CD4-positive, alpha-beta memory T cell (primary cell): ENCODE measurements around the gene ADGRG1. TPM values are rescaled to one million over a fixed set of nuclear protein-coding genes. Genes with fewer than 3 reads are reported as not detected.
"Not testable (repeated sequence)": the region's sequence is repeated elsewhere in the genome, so short reads cannot be mapped to it uniquely, and the experiment has no call there.

Experiments
- CTCF ChIA-PET: fragments of 350-600 bp; sonication (Branson Sonifier 250); formaldehyde crosslinking; loops from one replicate; lab custom pipeline; 2021; ENCODE audit warnings: inconsistent platforms; ENCODE audit not compliant: partially characterized antibody; lab: Charles Lee
- POLR2A ChIA-PET: fragments of 350-600 bp; sonication (Branson Sonifier 250); formaldehyde crosslinking; loops from one replicate; lab custom pipeline; 2021; ENCODE audit not compliant: partially characterized antibody; lab: Charles Lee
- DNase-seq, 5 donors: peaks; one replicate each; pipeline versions ENCODE4 v3.0.0 to v3.0.0-alpha.2; 2020 to 2022; ENCODE audit warnings: mixed read lengths in 1 of 5
- H3K27ac ChIP-seq: one replicate; pipeline ENCODE4 v1.7.0; 2013; ENCODE audit warnings: low read depth, low read length
- H3K27me3 ChIP-seq: 2 replicates; pipeline ENCODE4 v1.7.0; 2013; ENCODE audit warnings: mild to moderate bottlenecking, low read length, moderate library complexity; ENCODE audit not compliant: insufficient read depth
- H3K36me3 ChIP-seq: 2 replicates; pipeline ENCODE4 v1.7.0; 2013; ENCODE audit warnings: mild to moderate bottlenecking, low read length, moderate library complexity; ENCODE audit not compliant: insufficient read depth
- H3K4me1 ChIP-seq: 2 replicates; pipeline ENCODE4 v1.7.0; 2013; ENCODE audit warnings: mild to moderate bottlenecking, low read length, moderate library complexity; ENCODE audit not compliant: insufficient read depth
- H3K4me3 ChIP-seq, 2 donors: one replicate each; pipeline ENCODE4 v1.7.0; 2013; ENCODE audit warnings: low read length in 2 of 2, mild to moderate bottlenecking in 1 of 2
- H3K9me3 ChIP-seq, 2 donors: one replicate each; pipeline ENCODE4 v1.7.0; 2013; ENCODE audit warnings: low read length in 2 of 2, control low read depth in 1 of 2; ENCODE audit not compliant: control insufficient read depth in 1 of 2
- H3K27ac Mint-ChIP-seq, 7 donors: one replicate each; pipeline ENCODE4 v1.8.0; 2020 to 2021; ENCODE audit warnings: mixed read lengths in 7 of 7, mild to moderate bottlenecking in 6 of 7, inconsistent platforms in 3 of 7, moderate library complexity in 3 of 7
- H3K27me3 Mint-ChIP-seq, 2 donors: one replicate each; pipeline ENCODE4 v1.8.0; 2020 to 2021; ENCODE audit warnings: mixed read lengths in 2 of 2
- H3K36me3 Mint-ChIP-seq, 2 donors: one replicate each; pipeline ENCODE4 v1.8.0; 2020 to 2021; ENCODE audit warnings: mixed read lengths in 2 of 2, inconsistent platforms in 1 of 2, mild to moderate bottlenecking in 1 of 2
- H3K4me1 Mint-ChIP-seq, 4 donors: one replicate each; pipeline ENCODE4 v1.8.0; 2020 to 2021; ENCODE audit warnings: mixed read lengths in 4 of 4, mild to moderate bottlenecking in 1 of 4
- H3K4me3 Mint-ChIP-seq, 8 donors: one replicate each; pipeline ENCODE4 v1.8.0; 2020 to 2021; ENCODE audit warnings: mixed read lengths in 8 of 8, mild to moderate bottlenecking in 7 of 8, moderate library complexity in 6 of 8, inconsistent platforms in 3 of 8
- H3K9me3 Mint-ChIP-seq, 8 donors: one replicate each; pipeline ENCODE4 v1.8.0; 2020 to 2021; ENCODE audit warnings: mixed read lengths in 8 of 8, mild to moderate bottlenecking in 5 of 8, inconsistent platforms in 3 of 8, moderate library complexity in 1 of 8
- intact Hi-C: fragments of 100-400 bp; cut with micrococcal nuclease; formaldehyde crosslinking; loops from one replicate; pipeline ENCODE4 v1.15.1; 2023
- polyA plus RNA-seq, 2 donors: library from polyadenylated mRNA; unstranded; fragments of 300-500 nt; fragmentation: Illumina TruSeq; gene quantifications; one replicate each; pipeline ENCODE4 v1.2.3, GENCODE V29; 2021
- total RNA-seq, 2 experiments: library from RNA; stranded (reverse); gene quantifications; one replicate each; pipeline ENCODE4 v1.2.3, GENCODE V29; 2021

ADGRG1 gene
- total and polyA plus RNA-seq, 4 experiments from 2014 or later: 0.33 to 0.53 (median 0.41) TPM; not detected in 1

DNA sequence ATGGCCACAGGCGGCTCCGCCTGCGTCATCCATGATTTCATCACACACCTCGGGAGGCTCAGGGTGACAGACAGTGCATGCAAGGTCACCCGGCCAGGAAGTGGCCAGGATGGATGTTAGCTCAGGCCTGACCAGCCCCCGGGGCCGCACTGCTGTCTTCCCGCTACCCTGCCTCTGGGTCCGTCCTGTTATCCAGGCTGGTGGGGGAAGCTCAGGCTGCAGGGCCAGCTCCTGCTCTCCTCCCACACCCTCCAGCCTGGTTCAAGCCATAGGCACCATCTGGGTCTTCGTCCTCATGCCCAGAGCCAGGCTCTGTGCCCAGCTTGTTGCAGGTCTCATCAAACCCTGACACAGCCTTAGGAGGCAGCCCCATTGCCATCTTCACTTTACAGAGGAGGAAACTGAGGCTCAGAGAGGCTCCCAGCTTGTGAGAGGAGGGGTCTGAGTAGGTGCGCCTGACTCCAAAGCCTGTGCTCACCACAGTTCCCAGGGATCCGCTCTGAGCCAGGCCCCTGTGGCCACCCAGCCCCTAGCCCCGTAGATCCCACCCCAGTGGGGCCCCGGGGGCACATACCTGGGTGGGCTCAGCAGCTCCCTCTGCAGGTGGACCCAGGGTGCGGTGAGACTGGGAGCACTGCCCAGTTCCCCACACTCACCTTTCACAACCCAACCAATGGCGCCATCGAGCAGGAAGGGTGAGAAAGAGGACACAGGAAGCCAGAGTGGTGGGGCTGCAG lies 39.3 kb downstream of the ADGRG1 start:
- H3K27me3 Mint-ChIP-seq: peaks cover 2% of the 10 kb centered on the region in 2 donors
- no peaks in the 10 kb centered on the region for H3K9me3 Mint-ChIP-seq
- Histone ChIP-seq H3K9me3 (no peaks in the 10 kb centered on the region), H3K36me3 (no peaks in the 10 kb centered on the region), H3K4me3 (no peak overlapping the region), H3K4me1 (no peaks in the 10 kb centered on the region), H3K27ac (no peak overlapping the region), H3K27me3 (no peaks in the 10 kb centered on the region)
- H3K36me3 Mint-ChIP-seq: no peaks in the 10 kb centered on the region
- ChIA-PET POLR2A (no interaction called here), CTCF (no interaction called here)
- intact Hi-C loops: no loop called here
- DNase-seq: no peak
- no peak overlapping the region for H3K27ac Mint-ChIP-seq
- H3K4me1 Mint-ChIP-seq: no peaks in the 10 kb centered on the region
- no peak overlapping the region for H3K4me3 Mint-ChIP-seq

DNA sequence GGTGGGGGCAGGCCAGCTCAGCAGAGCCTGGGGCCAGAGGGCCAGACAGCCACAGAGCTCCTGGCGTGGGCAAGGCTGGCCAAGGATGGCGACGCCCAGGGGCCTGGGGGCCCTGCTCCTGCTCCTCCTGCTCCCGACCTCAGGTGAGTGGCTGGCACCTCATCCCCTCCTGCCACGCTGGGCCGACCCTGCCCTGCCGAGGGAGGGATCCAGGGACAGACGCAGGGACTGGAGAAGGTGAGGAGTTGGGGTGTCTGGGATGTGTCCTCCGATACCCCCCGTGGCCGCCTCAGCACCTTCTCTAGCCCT lies 39.8 kb downstream of the ADGRG1 start, which contains the start of gene ADGRG3:
Gene ADGRG3, plus strand, starts transcription at position 44 of the 309 bp plus-strand sequence. Its CDS starts 42 bp downstream, at position 86.
- Histone ChIP-seq H3K27me3 (no peaks in the 10 kb centered on the region), H3K4me1 (no peaks in the 10 kb centered on the region), H3K4me3 (no peak within 1 kb of the TSS), H3K36me3 (no peaks in the 10 kb centered on the region), H3K27ac (no peak within 1 kb of the TSS), H3K9me3 (no peaks in the 10 kb centered on the region)
- Mint-ChIP-seq H3K27me3 (peaks cover 2 to 3% of the 10 kb centered on the region in 2 donors), H3K4me3 (no peak within 1 kb of the TSS), H3K27ac (no peak within 1 kb of the TSS), H3K4me1 (no peaks in the 10 kb centered on the region), H3K9me3 (no peaks in the 10 kb centered on the region), H3K36me3 (no peaks in the 10 kb centered on the region)
- CTCF ChIA-PET: no interaction called here
- intact Hi-C loops: no loop called here
- DNase-seq: no peak
- POLR2A ChIA-PET: no interaction called here

DNA sequence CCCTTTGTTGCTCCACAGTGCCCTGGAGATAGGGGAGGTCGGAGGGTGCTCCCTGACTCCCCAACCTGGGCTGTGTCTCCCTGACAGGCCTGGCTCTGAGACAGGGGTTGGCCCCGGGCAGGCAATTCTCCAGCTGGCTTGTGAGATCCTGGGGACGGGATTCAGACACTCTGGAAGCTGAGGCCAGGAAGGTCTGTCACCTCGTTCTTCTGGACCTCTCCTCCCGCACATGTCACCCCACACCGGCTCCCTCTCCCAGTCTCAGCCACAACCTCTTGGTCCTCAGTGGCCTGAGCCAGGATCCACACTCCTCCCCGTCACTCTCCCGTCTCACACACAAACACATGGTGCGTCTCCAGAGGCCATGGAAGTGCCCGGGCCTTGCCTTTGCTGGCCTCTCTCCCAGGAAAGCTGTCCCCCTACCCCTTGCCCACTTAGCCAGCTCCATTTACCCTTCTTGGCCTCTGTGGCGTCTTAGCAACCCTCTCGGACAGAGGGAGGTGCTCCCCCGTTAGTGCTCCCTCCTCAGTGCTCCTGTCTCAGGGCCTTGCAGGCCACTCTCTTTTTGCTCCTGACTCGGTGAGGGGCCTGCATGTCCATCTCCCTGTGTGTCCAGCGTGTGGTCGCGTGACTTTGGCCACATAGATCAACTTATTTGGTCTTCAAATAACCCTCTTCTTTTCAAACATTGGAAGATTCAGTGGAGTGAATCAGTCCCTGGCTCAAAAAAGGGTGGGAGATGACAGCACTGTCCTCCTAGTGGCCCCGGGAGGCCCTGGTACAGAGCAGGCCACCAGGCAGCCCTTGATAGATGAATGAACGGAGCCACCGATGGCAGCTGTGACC lies 40.4 kb downstream of the ADGRG1 start:
- H3K9me3 Mint-ChIP-seq: no peaks in the 10 kb centered on the region
- no peaks in the 10 kb centered on the region for H3K4me1 ChIP-seq
- ChIA-PET CTCF (no interaction called here), POLR2A (no interaction called here)
- no peaks in the 10 kb centered on the region for H3K27me3 ChIP-seq
- no peaks in the 10 kb centered on the region for H3K4me1 Mint-ChIP-seq
- H3K36me3 ChIP-seq: no peaks in the 10 kb centered on the region
- H3K27ac Mint-ChIP-seq: no peak overlapping the region
- peaks cover 2 to 3% of the 10 kb centered on the region in 2 donors for H3K27me3 Mint-ChIP-seq
- no peak overlapping the region for H3K27ac ChIP-seq
- no peak overlapping the region for H3K4me3 Mint-ChIP-seq
- intact Hi-C loops: no loop called here
- H3K9me3 ChIP-seq: no peaks in the 10 kb centered on the region
- H3K36me3 Mint-ChIP-seq: no peaks in the 10 kb centered on the region
- DNase-seq: no peak
- no peak overlapping the region for H3K4me3 ChIP-seq

DNA sequence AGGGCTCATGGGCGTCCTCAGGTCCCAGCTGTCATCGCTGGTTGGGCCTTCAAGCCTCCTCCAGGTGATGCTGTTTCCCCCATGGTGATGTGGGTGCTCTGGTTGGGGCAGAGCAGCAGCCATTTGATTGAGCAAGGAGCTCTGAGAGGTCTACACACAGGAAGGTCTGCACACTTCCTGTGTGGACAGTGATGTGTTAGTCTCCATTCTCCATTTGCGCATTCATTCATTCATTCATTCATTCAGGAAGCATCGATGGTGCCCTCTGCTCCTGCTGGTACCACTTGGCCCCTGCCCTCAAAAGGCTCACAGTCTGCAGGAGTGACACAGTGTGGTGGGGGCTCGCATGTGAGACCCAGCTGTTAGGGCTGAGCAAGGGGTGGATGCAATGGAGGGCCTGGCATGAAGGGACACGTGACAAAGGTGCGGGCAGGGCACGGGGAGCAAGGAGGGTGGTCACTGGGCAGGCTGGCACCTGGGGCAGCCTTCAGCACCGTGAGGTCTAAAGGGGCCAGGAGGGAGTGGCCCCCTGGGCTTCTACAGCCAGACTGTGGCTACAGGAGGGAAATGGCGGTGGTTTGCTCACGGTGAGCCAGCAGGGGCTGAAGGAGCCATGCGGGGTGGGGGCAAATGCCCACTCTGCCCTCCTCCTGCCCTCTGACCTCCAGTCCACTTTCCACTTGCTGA lies 41.2 kb downstream of the ADGRG1 start:
- no peaks in the 10 kb centered on the region for H3K4me1 Mint-ChIP-seq
- H3K9me3 Mint-ChIP-seq: no peaks in the 10 kb centered on the region

DNA sequence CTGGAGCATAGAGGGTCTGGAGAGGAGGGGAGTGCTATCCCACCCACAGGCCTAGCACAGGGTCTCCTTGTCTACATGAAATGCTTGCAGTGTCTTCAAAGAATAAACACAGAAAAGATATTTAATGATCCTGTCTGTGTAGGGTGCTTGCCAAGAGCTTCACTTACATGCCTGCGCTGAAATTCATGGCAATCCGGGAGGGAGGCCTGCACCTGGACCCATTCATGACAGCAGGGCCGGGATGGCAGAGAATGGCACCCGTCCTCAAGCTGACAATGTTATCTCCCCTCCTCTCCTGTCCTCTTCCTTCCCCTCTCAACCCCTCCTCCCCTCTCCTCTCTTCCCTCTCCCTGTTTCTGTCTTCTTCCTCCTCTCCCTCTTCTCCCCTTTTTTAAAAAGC lies 41.8 kb downstream of the ADGRG1 start:
- H3K36me3 Mint-ChIP-seq: no peaks in the 10 kb centered on the region
- ChIA-PET POLR2A (no interaction called here), CTCF (no interaction called here)
- Histone ChIP-seq H3K27ac (no peak overlapping the region), H3K27me3 (no peaks in the 10 kb centered on the region), H3K4me1 (no peaks in the 10 kb centered on the region), H3K9me3 (no peaks in the 10 kb centered on the region), H3K36me3 (no peaks in the 10 kb centered on the region), H3K4me3 (no peak overlapping the region)
- no peak for DNase-seq
- H3K27me3 Mint-ChIP-seq: peaks cover 2 to 3% of the 10 kb centered on the region in 2 donors
- H3K9me3 Mint-ChIP-seq: no peaks in the 10 kb centered on the region
- H3K4me1 Mint-ChIP-seq: no peaks in the 10 kb centered on the region
- intact Hi-C loops: no loop called here
- no peak overlapping the region for H3K4me3 Mint-ChIP-seq
- no peak overlapping the region for H3K27ac Mint-ChIP-seq

More for the DNA sequence above, 41.2 kb downstream of the ADGRG1 start:
- H3K4me3 ChIP-seq: no peak overlapping the region
- H3K4me1 ChIP-seq: no peaks in the 10 kb centered on the region
- Mint-ChIP-seq H3K27ac (no peak overlapping the region), H3K4me3 (no peak overlapping the region), H3K27me3 (peaks cover 2 to 3% of the 10 kb centered on the region in 2 donors), H3K36me3 (no peaks in the 10 kb centered on the region)
- no peaks in the 10 kb centered on the region for H3K36me3 ChIP-seq
- H3K9me3 ChIP-seq: no peaks in the 10 kb centered on the region
- no peaks in the 10 kb centered on the region for H3K27me3 ChIP-seq
- ChIA-PET POLR2A (no interaction called here), CTCF (no interaction called here)
- DNase-seq: no peak
- no peak overlapping the region for H3K27ac ChIP-seq
- intact Hi-C loops: no loop called here

DNA sequence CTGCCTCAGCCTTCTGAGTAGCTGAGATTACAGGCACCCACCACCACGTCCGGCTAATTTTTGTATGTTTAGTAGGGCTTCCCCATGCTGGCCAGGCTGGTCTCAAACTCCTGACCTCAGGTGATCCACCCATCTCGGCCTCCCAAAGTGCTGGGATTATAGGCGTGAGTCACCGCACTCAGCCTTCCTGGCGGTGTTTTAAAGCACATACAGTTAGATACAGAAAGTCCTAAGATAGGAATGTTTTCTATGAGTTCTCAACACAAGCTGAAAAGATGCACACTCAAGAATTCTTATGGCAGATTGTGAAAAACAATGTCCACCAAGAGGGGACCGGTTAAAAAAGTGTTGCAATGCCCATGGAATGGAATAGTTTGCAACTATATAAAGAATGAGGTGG lies 43.0 kb downstream of the ADGRG1 start:
- POLR2A ChIA-PET, H3K27ac ChIP-seq, H3K4me3 Mint-ChIP-seq, H3K27me3 Mint-ChIP-seq, H3K4me1 Mint-ChIP-seq, intact Hi-C loops, H3K36me3 ChIP-seq, H3K27me3 ChIP-seq, H3K4me1 ChIP-seq, H3K27ac Mint-ChIP-seq, CTCF ChIA-PET, H3K36me3 Mint-ChIP-seq, H3K4me3 ChIP-seq, H3K9me3 Mint-ChIP-seq, DNase-seq, H3K9me3 ChIP-seq: not testable (repeated sequence)

DNA sequence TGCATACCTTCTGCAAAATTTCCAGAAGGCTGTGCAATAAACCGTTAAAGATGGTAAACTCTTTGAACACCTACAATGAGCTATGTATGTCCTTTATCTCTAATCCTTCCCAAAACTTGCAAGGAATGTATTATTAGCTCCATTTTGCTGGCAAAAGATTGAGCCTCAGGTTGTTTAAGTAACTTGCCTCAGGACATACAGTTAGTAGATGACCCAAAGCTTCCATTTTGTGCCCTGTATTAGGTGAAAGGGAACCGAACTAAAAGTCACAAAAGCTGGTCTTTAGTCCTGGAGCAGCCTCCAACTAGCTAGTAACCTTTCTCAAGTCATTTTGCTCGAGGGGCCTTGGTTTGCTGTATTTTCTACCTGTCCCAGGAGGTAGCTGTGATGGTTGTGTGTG lies 44.0 kb downstream of the ADGRG1 start:
- Mint-ChIP-seq H3K4me1 (no peaks in the 10 kb centered on the region), H3K27ac (no peak overlapping the region), H3K27me3 (peaks cover 3% of the 10 kb centered on the region in 2 donors), H3K36me3 (no peaks in the 10 kb centered on the region), H3K9me3 (no peaks in the 10 kb centered on the region), H3K4me3 (no peak overlapping the region)
- ChIA-PET CTCF (no interaction called here), POLR2A (no interaction called here)
- H3K36me3 ChIP-seq: no peaks in the 10 kb centered on the region
- no peak for DNase-seq
- no peaks in the 10 kb centered on the region for H3K27me3 ChIP-seq
- intact Hi-C loops: no loop called here
- H3K27ac ChIP-seq: no peak overlapping the region
- H3K4me3 ChIP-seq: no peak overlapping the region
- H3K9me3 ChIP-seq: no peaks in the 10 kb centered on the region
- H3K4me1 ChIP-seq: no peaks in the 10 kb centered on the region
